ENCODE measurements around the gene USP50.
"Not testable (repeated sequence)": the region's sequence is repeated elsewhere in the genome, so short reads cannot be mapped to it uniquely, and the experiment has no call there.

USP50 gene

GRCh38 chr15:50544368-50544767 lies 2.1 kb downstream of the USP50 start:
- H3K27me3 ChIP-seq (ENCODE audit: insufficient read depth, low read length), result no peaks in the 10 kb centered on the region
- no peaks in the 10 kb centered on the region for H3K36me3 ChIP-seq (ENCODE audit: insufficient read depth, low read length)
- H2AFZ ChIP-seq (ENCODE audit: low read depth, low read length), result no peak overlapping the region
- no peak overlapping the region for H3K4me3 ChIP-seq (ENCODE audit: low read length)
- H3K4me1 ChIP-seq (ENCODE audit: insufficient read depth, low read length), result no peaks in the 10 kb centered on the region
- H3K9me3 ChIP-seq (ENCODE audit: low read length), result no peaks in the 10 kb centered on the region

GRCh38 chr15:50543556-50543955 lies 2.9 kb downstream of the USP50 start:
- Histone ChIP-seq H3K27me3 (ENCODE audit: insufficient read depth, low read length) (no peaks in the 10 kb centered on the region), H3K9me3 (ENCODE audit: low read length) (no peaks in the 10 kb centered on the region), H3K4me3 (ENCODE audit: low read length) (no peak overlapping the region), H2AFZ (ENCODE audit: low read depth, low read length) (no peak overlapping the region), H3K36me3 (ENCODE audit: insufficient read depth, low read length) (no peaks in the 10 kb centered on the region), H3K4me1 (ENCODE audit: insufficient read depth, low read length) (no peaks in the 10 kb centered on the region)

GRCh38 chr15:50542887-50543210 lies 3.6 kb downstream of the USP50 start:
- no peaks in the 10 kb centered on the region for H3K36me3 ChIP-seq (ENCODE audit: insufficient read depth, low read length)
- H3K4me1 ChIP-seq (ENCODE audit: insufficient read depth, low read length), result no peaks in the 10 kb centered on the region
- no peak overlapping the region for H3K4me3 ChIP-seq (ENCODE audit: low read length)
- no peak overlapping the region for H2AFZ ChIP-seq (ENCODE audit: low read depth, low read length)
- H3K9me3 ChIP-seq (ENCODE audit: low read length), result no peaks in the 10 kb centered on the region
- H3K27me3 ChIP-seq (ENCODE audit: insufficient read depth, low read length), result no peaks in the 10 kb centered on the region

- H3K4me3 ChIP-seq (ENCODE audit: low read length), result no peak overlapping the region
- no peaks in the 10 kb centered on the region for H3K27me3 ChIP-seq (ENCODE audit: insufficient read depth, low read length)
- H3K4me1 ChIP-seq (ENCODE audit: insufficient read depth, low read length), result no peaks in the 10 kb centered on the region
- H2AFZ ChIP-seq (ENCODE audit: low read depth, low read length), result no peak overlapping the region
- no peaks in the 10 kb centered on the region for H3K9me3 ChIP-seq (ENCODE audit: low read length)
- no peaks in the 10 kb centered on the region for H3K36me3 ChIP-seq (ENCODE audit: insufficient read depth, low read length)
Measured at GRCh38 chr15:50531766-50532165, 14.7 kb downstream of the USP50 start.

- Histone ChIP-seq H3K9me3 (ENCODE audit: low read length) (no peaks in the 10 kb centered on the region), H3K4me1 (ENCODE audit: insufficient read depth, low read length) (no peaks in the 10 kb centered on the region), H3K4me3 (ENCODE audit: low read length) (no peak overlapping the region), H3K27me3 (ENCODE audit: insufficient read depth, low read length) (no peaks in the 10 kb centered on the region), H2AFZ (ENCODE audit: low read depth, low read length) (no peak overlapping the region), H3K36me3 (ENCODE audit: insufficient read depth, low read length) (no peaks in the 10 kb centered on the region)
Measured at GRCh38 chr15:50531163-50531562, 15.3 kb downstream of the USP50 start.

- no peaks in the 10 kb centered on the region for H3K27me3 ChIP-seq (ENCODE audit: insufficient read depth, low read length)
- H3K36me3 ChIP-seq (ENCODE audit: insufficient read depth, low read length), result no peaks in the 10 kb centered on the region
- no peaks in the 10 kb centered on the region for H3K4me1 ChIP-seq (ENCODE audit: insufficient read depth, low read length)
- H3K9me3 ChIP-seq (ENCODE audit: low read length), result no peaks in the 10 kb centered on the region
- no peak overlapping the region for H2AFZ ChIP-seq (ENCODE audit: low read depth, low read length)
- no peak overlapping the region for H3K4me3 ChIP-seq (ENCODE audit: low read length)
Measured at GRCh38 chr15:50523851-50524251, 22.6 kb downstream of the USP50 start.

GRCh38 chr15:50519740-50520425 lies 26.6 kb downstream of the USP50 start:
- Histone ChIP-seq H3K36me3 (ENCODE audit: insufficient read depth, low read length) (no peaks in the 10 kb centered on the region), H3K4me1 (ENCODE audit: insufficient read depth, low read length) (no peaks in the 10 kb centered on the region), H3K27me3 (ENCODE audit: insufficient read depth, low read length) (no peaks in the 10 kb centered on the region), H3K4me3 (ENCODE audit: low read length) (no peak overlapping the region), H2AFZ (ENCODE audit: low read depth, low read length) (no peak overlapping the region), H3K9me3 (ENCODE audit: low read length) (no peaks in the 10 kb centered on the region)

GRCh38 chr15:50513001-50513400 lies 33.5 kb downstream of the USP50 start:
- no peaks in the 10 kb centered on the region for H3K4me1 ChIP-seq (ENCODE audit: insufficient read depth, low read length)
- no peak overlapping the region for H2AFZ ChIP-seq (ENCODE audit: low read depth, low read length)
- no peak overlapping the region for H3K4me3 ChIP-seq (ENCODE audit: low read length)
- H3K27me3 ChIP-seq (ENCODE audit: insufficient read depth, low read length), result no peaks in the 10 kb centered on the region
- H3K9me3 ChIP-seq (ENCODE audit: low read length), result no peaks in the 10 kb centered on the region
- no peaks in the 10 kb centered on the region for H3K36me3 ChIP-seq (ENCODE audit: insufficient read depth, low read length)

- no peaks in the 10 kb centered on the region for H3K4me1 ChIP-seq (ENCODE audit: insufficient read depth, low read length)
- peaks cover 21% of the 10 kb centered on the region for H3K36me3 ChIP-seq (ENCODE audit: insufficient read depth, low read length)
- H3K4me3 ChIP-seq (ENCODE audit: low read length), result no peak overlapping the region
- no peak overlapping the region for H2AFZ ChIP-seq (ENCODE audit: low read depth, low read length)
- H3K27me3 ChIP-seq (ENCODE audit: insufficient read depth, low read length), result no peaks in the 10 kb centered on the region
- no peaks in the 10 kb centered on the region for H3K9me3 ChIP-seq (ENCODE audit: low read length)
Measured at GRCh38 chr15:50506121-50506520, 40.3 kb downstream of the USP50 start.

GRCh38 chr15:50505656-50506055 lies 40.8 kb downstream of the USP50 start:
- not testable (repeated sequence) for H3K9me3 ChIP-seq (ENCODE audit: low read length); H3K4me1 ChIP-seq (ENCODE audit: insufficient read depth, low read length); H3K27me3 ChIP-seq (ENCODE audit: insufficient read depth, low read length); H3K4me3 ChIP-seq (ENCODE audit: low read length); H2AFZ ChIP-seq (ENCODE audit: low read depth, low read length)
- peaks cover 24% of the 10 kb centered on the region for H3K36me3 ChIP-seq (ENCODE audit: insufficient read depth, low read length)

- no peaks in the 10 kb centered on the region for H3K4me1 ChIP-seq (ENCODE audit: insufficient read depth, low read length)
- H3K4me3 ChIP-seq (ENCODE audit: low read length), result no peak overlapping the region
- H3K36me3 ChIP-seq (ENCODE audit: insufficient read depth, low read length), result peaks cover 46% of the 10 kb centered on the region
- H2AFZ ChIP-seq (ENCODE audit: low read depth, low read length), result no peak overlapping the region
- H3K27me3 ChIP-seq (ENCODE audit: insufficient read depth, low read length), result no peaks in the 10 kb centered on the region
- no peaks in the 10 kb centered on the region for H3K9me3 ChIP-seq (ENCODE audit: low read length)
Measured at GRCh38 chr15:50503144-50503543, 43.3 kb downstream of the USP50 start.

- no peak overlapping the region for H3K4me3 ChIP-seq (ENCODE audit: low read length)
- peaks cover 57% of the 10 kb centered on the region for H3K36me3 ChIP-seq (ENCODE audit: insufficient read depth, low read length)
- H2AFZ ChIP-seq (ENCODE audit: low read depth, low read length), result no peak overlapping the region
- no peaks in the 10 kb centered on the region for H3K27me3 ChIP-seq (ENCODE audit: insufficient read depth, low read length)
- H3K4me1 ChIP-seq (ENCODE audit: insufficient read depth, low read length), result no peaks in the 10 kb centered on the region
- H3K9me3 ChIP-seq (ENCODE audit: low read length), result no peaks in the 10 kb centered on the region
Measured at GRCh38 chr15:50501815-50502214, 44.7 kb downstream of the USP50 start.

- H3K4me3 ChIP-seq (ENCODE audit: low read length), result no peak overlapping the region
Measured at GRCh38 chr15:50500352-50500751, 46.1 kb downstream of the USP50 start.

GRCh38 chr15:50496692-50497091 lies 49.8 kb downstream of the USP50 start:
- peaks cover 88% of the 10 kb centered on the region for H3K36me3 ChIP-seq (ENCODE audit: insufficient read depth, low read length)
- no peak overlapping the region for H3K4me3 ChIP-seq (ENCODE audit: low read length)
- no peaks in the 10 kb centered on the region for H3K4me1 ChIP-seq (ENCODE audit: insufficient read depth, low read length)
- H2AFZ ChIP-seq (ENCODE audit: low read depth, low read length), result no peak overlapping the region
- no peaks in the 10 kb centered on the region for H3K9me3 ChIP-seq (ENCODE audit: low read length)
- H3K27me3 ChIP-seq (ENCODE audit: insufficient read depth, low read length), result no peaks in the 10 kb centered on the region

More at GRCh38 chr15:50500352-50500751, 46.1 kb downstream of the USP50 start:
- no peaks in the 10 kb centered on the region for H3K27me3 ChIP-seq (ENCODE audit: insufficient read depth, low read length)
- no peak overlapping the region for H2AFZ ChIP-seq (ENCODE audit: low read depth, low read length)
- H3K4me1 ChIP-seq (ENCODE audit: insufficient read depth, low read length), result no peaks in the 10 kb centered on the region
- no peaks in the 10 kb centered on the region for H3K9me3 ChIP-seq (ENCODE audit: low read length)
- peaks cover 69% of the 10 kb centered on the region for H3K36me3 ChIP-seq (ENCODE audit: insufficient read depth, low read length)
